Activated CD8-positive, alpha-beta T cell treated with anti-CD3 and anti-CD28 coated beads for 36 hours (primary cell): ENCODE data around the gene TMEM259. TPM values are rescaled to one million over a fixed set of nuclear protein-coding genes. Genes with fewer than 3 reads are reported as not detected.

Experiments used
- ATAC-seq: fragments of 200-7000 bp; cut with Tn5 transposase; one replicate; pipeline ENCODE4 v1.10.0; 2021; ENCODE audit warnings: mild to moderate bottlenecking, moderate library complexity
- CTCF ChIA-PET: fragments of 350-600 bp; sonication (Branson Sonifier 250); formaldehyde crosslinking; loops from one replicate; lab custom pipeline; 2021; ENCODE audit warnings: antibody characterized with exemption; lab: Charles Lee
- POLR2A ChIA-PET: fragments of 350-600 bp; sonication (Branson Sonifier 250); formaldehyde crosslinking; loops from one replicate; lab custom pipeline; 2021; ENCODE audit warnings: antibody characterized with exemption; lab: Charles Lee
- DNase-seq: peaks from one replicate; pipeline ENCODE4 v3.0.0-alpha.2; 2020
- H3K27ac Mint-ChIP-seq: one replicate; pipeline ENCODE4 v1.8.0; 2021; ENCODE audit warnings: mild to moderate bottlenecking, mixed read lengths
- H3K27me3 Mint-ChIP-seq: one replicate; pipeline ENCODE4 v1.8.0; 2021; ENCODE audit warnings: mixed read lengths
- H3K36me3 Mint-ChIP-seq: one replicate; pipeline ENCODE4 v1.8.0; 2021; ENCODE audit warnings: low read depth, mixed read lengths
- H3K4me1 Mint-ChIP-seq: one replicate; pipeline ENCODE4 v1.8.0; 2021; ENCODE audit warnings: low read depth, mixed read lengths
- H3K4me3 Mint-ChIP-seq: one replicate; pipeline ENCODE4 v1.8.0; 2021; ENCODE audit warnings: mild to moderate bottlenecking, moderate library complexity, mixed read lengths
- H3K9me3 Mint-ChIP-seq: one replicate; pipeline ENCODE4 v1.8.0; 2021; ENCODE audit warnings: mixed read lengths
- intact Hi-C: fragments of 100-400 bp; cut with micrococcal nuclease; formaldehyde crosslinking; loops from one replicate; pipeline ENCODE4 v1.10.0; 2022
- total RNA-seq, 2 experiments: library from RNA; stranded (reverse); gene quantifications; one replicate each; pipeline ENCODE4 v1.2.3, GENCODE V29; 2021
- TF ChIP-seq, protein P1 (sequence below): fragments of 200-600 bp; IDR thresholded peaks from one replicate; pipeline ENCODE4 v1.8.0; 2022; ENCODE audit warnings: antibody characterized with exemption, mild to moderate bottlenecking

Gene TMEM259
- total RNA-seq, 2 experiments from 2014 or later, result 115 to 117 TPM

DNA sequence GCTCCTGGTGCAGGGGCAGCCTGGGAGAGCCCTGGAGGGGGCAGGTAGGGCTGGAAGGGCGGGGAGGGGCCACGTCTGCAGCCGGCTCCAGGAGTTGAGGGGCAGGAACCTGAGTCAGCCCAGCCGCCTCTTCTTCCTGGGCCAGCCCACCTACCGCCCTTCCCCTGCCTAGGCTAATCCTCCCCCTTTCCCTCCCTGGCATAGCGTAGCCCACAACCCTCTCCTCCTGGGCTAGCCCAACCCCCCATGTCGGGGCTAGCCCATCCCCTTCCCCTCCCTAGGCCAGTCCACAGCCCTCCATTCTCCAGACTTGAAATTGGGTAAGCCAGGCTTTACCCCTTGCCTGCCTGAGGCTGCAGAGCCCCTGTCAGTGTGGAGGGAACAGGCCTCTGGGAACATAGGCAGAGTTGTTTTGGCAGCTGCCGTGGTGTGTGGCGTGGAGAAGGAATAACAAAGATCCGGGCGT, 57.4 kb downstream of the TMEM259 start:
- TF ChIP-seq, protein P1, sequence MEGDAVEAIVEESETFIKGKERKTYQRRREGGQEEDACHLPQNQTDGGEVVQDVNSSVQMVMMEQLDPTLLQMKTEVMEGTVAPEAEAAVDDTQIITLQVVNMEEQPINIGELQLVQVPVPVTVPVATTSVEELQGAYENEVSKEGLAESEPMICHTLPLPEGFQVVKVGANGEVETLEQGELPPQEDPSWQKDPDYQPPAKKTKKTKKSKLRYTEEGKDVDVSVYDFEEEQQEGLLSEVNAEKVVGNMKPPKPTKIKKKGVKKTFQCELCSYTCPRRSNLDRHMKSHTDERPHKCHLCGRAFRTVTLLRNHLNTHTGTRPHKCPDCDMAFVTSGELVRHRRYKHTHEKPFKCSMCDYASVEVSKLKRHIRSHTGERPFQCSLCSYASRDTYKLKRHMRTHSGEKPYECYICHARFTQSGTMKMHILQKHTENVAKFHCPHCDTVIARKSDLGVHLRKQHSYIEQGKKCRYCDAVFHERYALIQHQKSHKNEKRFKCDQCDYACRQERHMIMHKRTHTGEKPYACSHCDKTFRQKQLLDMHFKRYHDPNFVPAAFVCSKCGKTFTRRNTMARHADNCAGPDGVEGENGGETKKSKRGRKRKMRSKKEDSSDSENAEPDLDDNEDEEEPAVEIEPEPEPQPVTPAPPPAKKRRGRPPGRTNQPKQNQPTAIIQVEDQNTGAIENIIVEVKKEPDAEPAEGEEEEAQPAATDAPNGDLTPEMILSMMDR, result no peak
- no peaks in the 10 kb centered on the region for H3K27me3 Mint-ChIP-seq
- CTCF ChIA-PET, result no interaction called here

DNA sequence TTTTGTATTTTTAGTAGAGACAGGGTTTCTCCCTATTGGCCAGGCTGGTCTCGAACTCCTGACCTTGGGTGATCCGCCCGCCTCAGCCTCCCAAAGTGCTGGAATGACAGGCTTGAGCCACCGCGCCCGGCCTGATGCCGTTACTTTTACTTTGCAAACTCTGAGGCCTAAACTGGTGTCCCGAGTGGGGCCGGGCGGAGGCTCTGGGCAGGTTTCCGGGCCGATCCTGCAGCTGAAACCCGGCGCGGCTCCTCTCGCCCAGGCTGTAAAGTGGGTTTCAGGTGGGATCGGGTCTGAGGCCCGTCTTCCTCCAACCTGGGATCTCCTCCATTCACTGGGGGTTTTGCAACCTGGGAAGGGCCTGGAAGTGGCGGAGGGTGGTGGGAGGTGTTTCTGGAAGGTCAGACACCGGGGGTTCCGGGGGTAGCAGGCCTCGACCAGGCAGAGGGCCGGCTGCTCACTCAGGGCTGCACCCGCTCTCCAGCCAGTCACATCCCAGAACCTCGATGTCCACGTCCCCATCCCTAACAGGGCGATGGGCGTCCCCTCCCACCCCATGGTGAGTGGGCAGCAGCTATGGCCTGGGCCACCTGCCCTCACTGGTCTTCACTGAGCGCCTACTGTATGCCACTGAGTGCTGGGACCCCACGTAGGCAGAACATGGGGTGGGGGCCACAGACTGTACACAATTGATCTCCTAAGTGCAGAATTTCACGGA, 58.1 kb downstream of the TMEM259 start:
- TF ChIP-seq, protein P1, result no peak

More for the DNA sequence above, 57.4 kb downstream of the TMEM259 start:
- POLR2A ChIA-PET, result interaction anchor here (1.5 kb wide), 1 partner anchor 28 kb away, joined by 3 read pairs; no protein-coding TSS in a partner anchor
- Mint-ChIP-seq H3K4me3 (no peak overlapping the region), H3K27ac (no peak overlapping the region), H3K9me3 (no peaks in the 10 kb centered on the region), H3K4me1 (peaks cover 3% of the 10 kb centered on the region), H3K36me3 (peaks cover 14% of the 10 kb centered on the region)
- no peak for ATAC-seq
- DNase-seq, result no peak
- intact Hi-C loops, result no loop called here

DNA sequence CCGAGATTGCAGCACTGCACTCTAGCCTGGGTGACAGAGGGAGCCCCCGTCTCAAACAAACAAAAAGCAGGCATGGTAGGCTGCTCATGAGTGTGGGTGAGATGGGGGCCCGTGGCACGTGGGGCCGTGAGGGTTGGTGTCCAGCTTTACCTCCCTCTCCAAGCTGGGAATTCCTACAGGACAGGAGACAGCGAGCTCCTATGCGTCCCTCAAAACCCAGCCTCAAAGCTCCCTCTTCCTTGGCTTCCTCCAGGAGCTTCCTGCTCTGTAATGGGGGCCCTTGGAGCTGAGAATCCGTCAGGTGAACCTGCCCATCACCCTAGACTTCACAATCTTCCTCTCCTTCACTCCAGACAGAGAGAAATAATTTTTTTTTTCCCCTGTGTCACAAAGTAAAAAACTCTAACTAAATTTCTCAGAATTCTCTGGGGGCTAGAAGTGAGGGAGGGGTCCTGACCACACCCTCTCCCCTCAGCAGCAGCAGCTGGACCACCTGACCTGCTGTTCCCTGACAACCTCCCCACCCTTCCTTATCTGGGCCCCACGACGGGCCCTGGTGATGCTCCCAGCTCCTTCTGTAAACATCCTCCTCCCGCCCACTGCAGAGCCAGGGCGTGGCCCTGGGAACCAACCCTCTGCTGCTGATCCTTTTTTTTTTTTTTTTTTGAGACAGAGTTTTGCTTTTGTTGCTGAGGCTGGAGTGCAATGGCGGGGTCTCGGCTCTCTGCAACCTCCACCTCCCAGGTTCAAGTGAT, 58.9 kb downstream of the TMEM259 start:
- POLR2A ChIA-PET, result no interaction called here
- no peaks in the 10 kb centered on the region for H3K9me3 Mint-ChIP-seq

More for the DNA sequence above, 58.1 kb downstream of the TMEM259 start:
- DNase-seq (no peak), ATAC-seq (no peak)
- no peak overlapping the region for H3K4me3 Mint-ChIP-seq
- intact Hi-C loops, result no loop called here
- H3K36me3 Mint-ChIP-seq, result peaks cover 11% of the 10 kb centered on the region
- no peak overlapping the region for H3K27ac Mint-ChIP-seq
- no peaks in the 10 kb centered on the region for H3K27me3 Mint-ChIP-seq
- POLR2A ChIA-PET, result no interaction called here
- CTCF ChIA-PET, result interaction anchor here (1.2 kb wide), 1 partner anchor 99 kb away, joined by 3 read pairs; no protein-coding TSS in a partner anchor
- peaks cover 5% of the 10 kb centered on the region for H3K4me1 Mint-ChIP-seq
- H3K9me3 Mint-ChIP-seq, result no peaks in the 10 kb centered on the region

DNA sequence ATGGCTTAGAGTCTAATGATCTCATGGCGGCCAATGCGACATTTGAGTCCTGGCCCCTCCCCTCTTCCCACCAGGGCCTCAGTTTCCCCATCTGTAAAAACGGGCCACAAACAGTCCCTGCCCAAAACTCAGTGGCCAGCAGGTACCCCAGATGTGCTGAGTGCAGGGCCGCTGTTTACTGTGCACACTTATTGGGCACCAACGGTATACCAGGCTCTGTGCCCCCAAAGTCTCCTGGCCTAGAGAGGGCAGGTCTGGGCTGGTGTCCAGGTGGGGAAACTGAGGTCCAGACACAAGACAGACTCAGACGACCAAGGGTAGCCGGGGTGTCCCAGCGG, 60.4 kb downstream of the TMEM259 start:
- TF ChIP-seq, protein P1, result no peak
- CTCF ChIA-PET, result no interaction called here
- POLR2A ChIA-PET, result no interaction called here
- DNase-seq (no peak), ATAC-seq (no peak)
- Mint-ChIP-seq H3K9me3 (no peaks in the 10 kb centered on the region), H3K4me3 (no peak overlapping the region), H3K27me3 (no peaks in the 10 kb centered on the region), H3K27ac (no peak overlapping the region), H3K4me1 (peaks cover 5% of the 10 kb centered on the region), H3K36me3 (peaks cover 5% of the 10 kb centered on the region)
- intact Hi-C loops, result no loop called here

More for the DNA sequence above, 58.9 kb downstream of the TMEM259 start:
- intact Hi-C loops, result no loop called here
- ATAC-seq, result no peak
- DNase-seq, result no peak
- no peaks in the 10 kb centered on the region for H3K27me3 Mint-ChIP-seq
- H3K4me3 Mint-ChIP-seq, result no peak overlapping the region
- no peak overlapping the region for H3K27ac Mint-ChIP-seq
- peaks cover 5% of the 10 kb centered on the region for H3K4me1 Mint-ChIP-seq
- TF ChIP-seq, protein P1, result no peak
- CTCF ChIA-PET, result interaction anchor here (1.2 kb wide), 1 partner anchor 99 kb away, joined by 3 read pairs; no protein-coding TSS in a partner anchor
- peaks cover 11% of the 10 kb centered on the region for H3K36me3 Mint-ChIP-seq

DNA sequence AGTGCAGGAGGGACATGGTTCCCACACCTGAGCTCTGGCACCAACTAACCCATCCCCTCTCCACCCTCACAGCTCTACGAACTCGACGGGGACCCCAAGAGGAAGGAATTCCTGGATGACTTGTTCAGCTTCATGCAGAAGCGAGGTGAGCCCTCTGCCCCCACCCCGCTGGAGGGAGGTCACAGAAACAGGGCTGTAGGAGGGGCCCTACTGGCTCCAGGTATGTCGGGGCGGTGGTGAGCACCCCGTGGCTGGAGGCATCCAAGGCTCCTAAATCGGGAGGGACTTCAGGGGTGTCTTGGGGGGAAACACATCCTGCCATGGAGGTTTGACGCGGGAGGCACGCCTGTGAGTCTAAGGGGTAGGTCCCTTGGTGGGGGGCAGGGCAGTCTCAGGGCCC, 60.9 kb downstream of the TMEM259 start:
- Mint-ChIP-seq H3K27me3 (no peaks in the 10 kb centered on the region), H3K4me1 (peaks cover 5% of the 10 kb centered on the region), H3K36me3 (peaks cover under 1% of the 10 kb centered on the region), H3K9me3 (no peaks in the 10 kb centered on the region), H3K4me3 (no peak overlapping the region), H3K27ac (no peak overlapping the region)
- DNase-seq (no peak), ATAC-seq (no peak)
- TF ChIP-seq, protein P1, result no peak
- intact Hi-C loops, result no loop called here
- POLR2A ChIA-PET, result no interaction called here
- CTCF ChIA-PET, result no interaction called here
